ENCODE measurements around the gene FAM227B. TPM values are rescaled to one million over a fixed set of nuclear protein-coding genes. Genes with fewer than 3 reads are reported as not detected.

FAM227B gene
- total RNA-seq, 1 donor, result 4.5 TPM

- no peak overlapping the region for H3K4me3 ChIP-seq (ENCODE audit: low read length)
- H3K9me3 ChIP-seq (ENCODE audit: low read depth, low read length), result no peaks in the 10 kb centered on the region
- no peaks in the 10 kb centered on the region for H3K27me3 ChIP-seq (ENCODE audit: insufficient read depth, low read length)
- no peaks in the 10 kb centered on the region for H3K4me1 ChIP-seq (ENCODE audit: insufficient read depth, low read length)
Observed at GRCh38 chr15:49301562-49301961, 319.1 kb downstream of the FAM227B start.

GRCh38 chr15:49300856-49301255, 319.8 kb downstream of the FAM227B start:
- no peak overlapping the region for H3K4me3 ChIP-seq (ENCODE audit: low read length)
- H3K27me3 ChIP-seq (ENCODE audit: insufficient read depth, low read length), result no peaks in the 10 kb centered on the region
- no peaks in the 10 kb centered on the region for H3K4me1 ChIP-seq (ENCODE audit: insufficient read depth, low read length)
- H3K9me3 ChIP-seq (ENCODE audit: low read depth, low read length), result no peaks in the 10 kb centered on the region

GRCh38 chr15:49297584-49297983, 323.0 kb downstream of the FAM227B start:
- Histone ChIP-seq H3K9me3 (ENCODE audit: low read depth, low read length) (no peaks in the 10 kb centered on the region), H3K4me1 (ENCODE audit: insufficient read depth, low read length) (no peaks in the 10 kb centered on the region), H3K4me3 (ENCODE audit: low read length) (no peak overlapping the region), H3K27me3 (ENCODE audit: insufficient read depth, low read length) (no peaks in the 10 kb centered on the region)

GRCh38 chr15:49296258-49296657, 324.4 kb downstream of the FAM227B start:
- Histone ChIP-seq H3K4me3 (ENCODE audit: low read length) (no peak overlapping the region), H3K27me3 (ENCODE audit: insufficient read depth, low read length) (no peaks in the 10 kb centered on the region), H3K9me3 (ENCODE audit: low read depth, low read length) (no peaks in the 10 kb centered on the region), H3K4me1 (ENCODE audit: insufficient read depth, low read length) (no peaks in the 10 kb centered on the region)

GRCh38 chr15:49293941-49294340, 326.7 kb downstream of the FAM227B start:
- no peak overlapping the region for H3K4me3 ChIP-seq (ENCODE audit: low read length)
- no peaks in the 10 kb centered on the region for H3K4me1 ChIP-seq (ENCODE audit: insufficient read depth, low read length)
- no peaks in the 10 kb centered on the region for H3K9me3 ChIP-seq (ENCODE audit: low read depth, low read length)
- no peaks in the 10 kb centered on the region for H3K27me3 ChIP-seq (ENCODE audit: insufficient read depth, low read length)

GRCh38 chr15:49290191-49290590, 330.4 kb downstream of the FAM227B start:
- H3K9me3 ChIP-seq (ENCODE audit: low read depth, low read length), result no peaks in the 10 kb centered on the region
- H3K4me3 ChIP-seq (ENCODE audit: low read length), result no peak overlapping the region
- H3K4me1 ChIP-seq (ENCODE audit: insufficient read depth, low read length), result no peaks in the 10 kb centered on the region
- no peaks in the 10 kb centered on the region for H3K27me3 ChIP-seq (ENCODE audit: insufficient read depth, low read length)

- H3K4me3 ChIP-seq (ENCODE audit: low read length), result no peak overlapping the region
- H3K4me1 ChIP-seq (ENCODE audit: insufficient read depth, low read length), result no peaks in the 10 kb centered on the region
- no peaks in the 10 kb centered on the region for H3K9me3 ChIP-seq (ENCODE audit: low read depth, low read length)
- no peaks in the 10 kb centered on the region for H3K27me3 ChIP-seq (ENCODE audit: insufficient read depth, low read length)
Observed at GRCh38 chr15:49288391-49288790, 332.2 kb downstream of the FAM227B start.

- Histone ChIP-seq H3K9me3 (ENCODE audit: low read depth, low read length) (no peaks in the 10 kb centered on the region), H3K4me3 (ENCODE audit: low read length) (no peak overlapping the region), H3K4me1 (ENCODE audit: insufficient read depth, low read length) (no peaks in the 10 kb centered on the region), H3K27me3 (ENCODE audit: insufficient read depth, low read length) (no peaks in the 10 kb centered on the region)
Observed at GRCh38 chr15:49287481-49287880, 333.1 kb downstream of the FAM227B start.

GRCh38 chr15:49286649-49287404, 333.8 kb downstream of the FAM227B start:
- Histone ChIP-seq H3K9me3 (ENCODE audit: low read depth, low read length) (no peaks in the 10 kb centered on the region), H3K4me3 (ENCODE audit: low read length) (no peak overlapping the region), H3K4me1 (ENCODE audit: insufficient read depth, low read length) (no peaks in the 10 kb centered on the region)

GRCh38 chr15:49282366-49282765, 338.3 kb downstream of the FAM227B start:
- Histone ChIP-seq H3K9me3 (ENCODE audit: low read depth, low read length) (no peaks in the 10 kb centered on the region), H3K4me1 (ENCODE audit: insufficient read depth, low read length) (no peaks in the 10 kb centered on the region), H3K27me3 (ENCODE audit: insufficient read depth, low read length) (no peaks in the 10 kb centered on the region), H3K4me3 (ENCODE audit: low read length) (no peak overlapping the region)

More at GRCh38 chr15:49286649-49287404, 333.8 kb downstream of the FAM227B start:
- no peaks in the 10 kb centered on the region for H3K27me3 ChIP-seq (ENCODE audit: insufficient read depth, low read length)

- Histone ChIP-seq H3K9me3 (ENCODE audit: low read depth, low read length) (no peaks in the 10 kb centered on the region), H3K4me3 (ENCODE audit: low read length) (no peak overlapping the region), H3K4me1 (ENCODE audit: insufficient read depth, low read length) (no peaks in the 10 kb centered on the region), H3K27me3 (ENCODE audit: insufficient read depth, low read length) (no peaks in the 10 kb centered on the region)
Observed at GRCh38 chr15:49279521-49280456, 340.8 kb downstream of the FAM227B start.

- H3K4me1 ChIP-seq (ENCODE audit: insufficient read depth, low read length), result no peaks in the 10 kb centered on the region
- H3K4me3 ChIP-seq (ENCODE audit: low read length), result no peak overlapping the region
- no peaks in the 10 kb centered on the region for H3K9me3 ChIP-seq (ENCODE audit: low read depth, low read length)
- no peaks in the 10 kb centered on the region for H3K27me3 ChIP-seq (ENCODE audit: insufficient read depth, low read length)
Observed at GRCh38 chr15:49278751-49279150, 341.9 kb downstream of the FAM227B start.

Other genes starting within 250 kb of the FAM227B start
- 0.10 TPM for gene FGF7, start 197.6 kb downstream of the FAM227B start, total RNA-seq
- 11.4 TPM for gene DTWD1, start 230 bp upstream of the FAM227B start, total RNA-seq